Measurements from ENCODE around the gene DPP10. TPM values are rescaled to one million over a fixed set of nuclear protein-coding genes. Genes with fewer than 3 reads are reported as not detected.

DPP10 gene
- total RNA-seq, 1 donor from 2014 or later = 6.5 TPM

- H3K4me1 ChIP-seq = no peaks in the 10 kb centered on the region
- no peaks in the 10 kb centered on the region for H3K36me3 Mint-ChIP-seq
- H3F3A ChIP-seq (ENCODE audit: low read depth) = no peaks in the 10 kb centered on the region
- no peak overlapping the region for H3K27ac ChIP-seq
- H3K4me1 Mint-ChIP-seq = peaks cover 19% of the 10 kb centered on the region
- no peak overlapping the region for H3K4me3 ChIP-seq
- no peaks in the 10 kb centered on the region for H3K79me2 ChIP-seq (ENCODE audit: low read depth)
- H3K4me2 ChIP-seq = no peak overlapping the region
- no peaks in the 10 kb centered on the region for H3K9me3 Mint-ChIP-seq
- no peaks in the 10 kb centered on the region for H3K27me3 ChIP-seq
- no peaks in the 10 kb centered on the region for H3K9me3 ChIP-seq (ENCODE audit: low read depth)
- H3K9ac ChIP-seq = no peak overlapping the region
- no peaks in the 10 kb centered on the region for H4K20me1 ChIP-seq (ENCODE audit: low read depth)
- no peak for DNase-seq (ENCODE audit: low spot score)
- H2AFZ ChIP-seq (replicated peaks) = no peak overlapping the region
- H3K27me3 Mint-ChIP-seq (ENCODE audit: insufficient read depth, low read depth) = no peaks in the 10 kb centered on the region
- no peak overlapping the region for H3K27ac Mint-ChIP-seq
- no peak overlapping the region for H3K4me3 Mint-ChIP-seq
- H3K36me3 ChIP-seq = no peaks in the 10 kb centered on the region
- no peak for TF ChIP-seq EZH2phosphoT487 (IDR thresholded peaks at IDR 0.05)
- TF ChIP-seq CTCF (IDR thresholded peaks at IDR 0.05) = no peak
- TF ChIP-seq EZH2 (IDR thresholded peaks at IDR 0.05) = no peak
Measured at GRCh38 chr2:114787486-114787885, 345.0 kb downstream of the DPP10 start.

GRCh38 chr2:114789989-114790388 lies 347.5 kb downstream of the DPP10 start:
- Histone ChIP-seq H3K9ac (no peak overlapping the region), H2AFZ (replicated peaks) (no peak overlapping the region), H3K4me1 (no peaks in the 10 kb centered on the region), H3K27me3 (no peaks in the 10 kb centered on the region), H4K20me1 (ENCODE audit: low read depth) (no peaks in the 10 kb centered on the region), H3K27ac (no peak overlapping the region), H3F3A (ENCODE audit: low read depth) (no peaks in the 10 kb centered on the region), H3K9me3 (ENCODE audit: low read depth) (no peaks in the 10 kb centered on the region), H3K4me2 (no peak overlapping the region), H3K4me3 (no peak overlapping the region), H3K79me2 (ENCODE audit: low read depth) (no peaks in the 10 kb centered on the region), H3K36me3 (no peaks in the 10 kb centered on the region)
- Mint-ChIP-seq H3K9me3 (no peaks in the 10 kb centered on the region), H3K36me3 (no peaks in the 10 kb centered on the region), H3K27ac (no peak overlapping the region), H3K4me3 (no peak overlapping the region), H3K4me1 (peaks cover 14% of the 10 kb centered on the region), H3K27me3 (ENCODE audit: insufficient read depth, low read depth) (no peaks in the 10 kb centered on the region)
- DNase-seq (ENCODE audit: low spot score) = no peak
- TF ChIP-seq EZH2phosphoT487 (IDR thresholded peaks at IDR 0.05) (no peak), EZH2 (IDR thresholded peaks at IDR 0.05) (no peak), CTCF (IDR thresholded peaks at IDR 0.05) (no peak)

GRCh38 chr2:114797540-114797939 lies 355.1 kb downstream of the DPP10 start:
- no peak for DNase-seq (ENCODE audit: low spot score)
- no peaks in the 10 kb centered on the region for H3K9me3 ChIP-seq (ENCODE audit: low read depth)
- H3K4me1 ChIP-seq = no peaks in the 10 kb centered on the region
- no peak overlapping the region for H2AFZ ChIP-seq (replicated peaks)
- no peak overlapping the region for H3K4me3 ChIP-seq
- H3K4me2 ChIP-seq = no peak overlapping the region
- Mint-ChIP-seq H3K4me3 (no peak overlapping the region), H3K9me3 (no peaks in the 10 kb centered on the region), H3K36me3 (no peaks in the 10 kb centered on the region), H3K4me1 (no peaks in the 10 kb centered on the region), H3K27ac (no peak overlapping the region), H3K27me3 (ENCODE audit: insufficient read depth, low read depth) (no peaks in the 10 kb centered on the region)
- H3K36me3 ChIP-seq = no peaks in the 10 kb centered on the region
- no peaks in the 10 kb centered on the region for H4K20me1 ChIP-seq (ENCODE audit: low read depth)
- no peaks in the 10 kb centered on the region for H3K79me2 ChIP-seq (ENCODE audit: low read depth)
- H3F3A ChIP-seq (ENCODE audit: low read depth) = no peaks in the 10 kb centered on the region
- H3K27ac ChIP-seq = no peak overlapping the region
- H3K9ac ChIP-seq = no peak overlapping the region
- no peaks in the 10 kb centered on the region for H3K27me3 ChIP-seq
- TF ChIP-seq EZH2phosphoT487 (IDR thresholded peaks at IDR 0.05) (no peak), CTCF (IDR thresholded peaks at IDR 0.05) (no peak), EZH2 (IDR thresholded peaks at IDR 0.05) (no peak)

Measured in neural progenitor cell (in vitro differentiated cells).